ENCODE measurements around the gene DRP2. TPM values are rescaled to one million over a fixed set of nuclear protein-coding genes. Genes with fewer than 3 reads are reported as not detected.
"Not testable (repeated sequence)": the region's sequence is repeated elsewhere in the genome, so short reads cannot be mapped to it uniquely, and the experiment has no call there.

The DRP2 gene
- total RNA-seq, 2 donors from 2014 or later = 0.31 to 0.64 TPM

DNA sequence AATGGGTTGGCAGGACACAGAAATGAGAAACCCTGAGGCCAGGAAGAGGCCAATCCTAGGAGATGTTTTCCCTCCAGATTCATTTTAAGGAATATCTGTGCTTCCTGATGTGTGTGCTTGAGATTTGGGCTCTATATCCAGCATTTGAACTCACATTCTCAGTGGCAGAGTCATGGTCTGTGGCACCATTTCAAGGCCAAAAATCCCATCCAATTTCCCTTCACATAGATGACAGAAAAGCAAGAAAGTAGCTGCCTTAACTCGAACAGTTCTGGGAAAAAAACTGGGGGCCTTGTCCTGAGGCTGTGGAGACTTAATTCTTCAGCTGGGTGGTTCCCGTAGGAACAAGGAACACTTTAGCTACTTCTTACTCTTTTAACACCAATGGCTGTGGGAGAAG lies 44.2 kb downstream of the DRP2 start:
- Mint-ChIP-seq H3K4me3 (no peak overlapping the region), H3K27ac (no peak overlapping the region), H3K36me3 (no peaks in the 10 kb centered on the region), H3K27me3 (no peaks in the 10 kb centered on the region), H3K9me3 (no peaks in the 10 kb centered on the region), H3K4me1 (ENCODE audit: low read depth in 2 of 2) (no peaks in the 10 kb centered on the region)
- ATAC-seq (no peak), DNase-seq (ENCODE audit: low spot score) (no peak)

DNA sequence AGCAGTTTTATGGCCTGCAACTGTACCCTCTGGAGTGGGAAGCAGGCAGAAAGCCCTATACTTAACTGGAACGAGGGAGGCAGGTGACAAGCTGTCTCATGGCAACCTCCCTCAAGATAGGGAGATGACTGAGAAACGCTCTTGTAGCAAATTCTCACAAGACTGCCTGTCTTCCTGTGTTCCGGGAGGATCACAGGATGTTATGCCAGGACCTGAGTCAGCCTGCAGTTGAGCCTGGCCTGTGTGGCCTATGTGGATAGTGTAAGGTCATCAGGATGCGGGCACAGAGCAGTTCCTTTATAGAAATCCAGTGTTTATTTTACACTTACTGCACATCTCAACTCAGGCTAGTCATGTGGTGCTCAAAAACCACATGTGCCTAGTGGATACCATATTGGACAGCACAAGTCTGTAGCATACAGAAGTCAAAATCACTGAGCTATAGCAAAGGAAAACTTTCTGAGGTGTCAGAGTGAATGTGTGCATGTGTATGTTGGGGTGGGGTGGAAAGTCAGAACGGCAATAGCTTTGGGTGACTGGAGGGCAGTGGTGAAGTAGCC lies 46.4 kb downstream of the DRP2 start:
- no peak for ATAC-seq
- Mint-ChIP-seq H3K4me1 (ENCODE audit: low read depth in 2 of 2) (no peaks in the 10 kb centered on the region), H3K27me3 (peaks cover 0 to 5% of the 10 kb centered on the region in 2 donors), H3K27ac (no peak overlapping the region), H3K4me3 (no peak overlapping the region), H3K9me3 (no peaks in the 10 kb centered on the region), H3K36me3 (no peaks in the 10 kb centered on the region)
- no peak for DNase-seq (ENCODE audit: low spot score)

- no peak overlapping the region for H3K27ac Mint-ChIP-seq
- peaks cover 0 to 8% of the 10 kb centered on the region in 2 donors for H3K27me3 Mint-ChIP-seq
- DNase-seq (ENCODE audit: low spot score) (no peak), ATAC-seq (no peak)
- H3K4me1 Mint-ChIP-seq (ENCODE audit: low read depth in 2 of 2) = no peaks in the 10 kb centered on the region
- no peaks in the 10 kb centered on the region for H3K36me3 Mint-ChIP-seq
- no peak overlapping the region for H3K4me3 Mint-ChIP-seq
- H3K9me3 Mint-ChIP-seq = no peaks in the 10 kb centered on the region
Observed at GRCh38 chrX:101274198-101274597, 54.6 kb downstream of the DRP2 start.

GRCh38 chrX:101276238-101276637 lies 56.7 kb downstream of the DRP2 start:
- DNase-seq (ENCODE audit: low spot score) (no peak), ATAC-seq (no peak)
- H3K4me3 Mint-ChIP-seq = no peak overlapping the region
- no peaks in the 10 kb centered on the region for H3K36me3 Mint-ChIP-seq
- H3K9me3 Mint-ChIP-seq = no peaks in the 10 kb centered on the region
- no peaks in the 10 kb centered on the region for H3K4me1 Mint-ChIP-seq (ENCODE audit: low read depth in 2 of 2)
- H3K27ac Mint-ChIP-seq = no peak overlapping the region
- H3K27me3 Mint-ChIP-seq = peaks cover 0 to 3% of the 10 kb centered on the region in 2 donors

DNA sequence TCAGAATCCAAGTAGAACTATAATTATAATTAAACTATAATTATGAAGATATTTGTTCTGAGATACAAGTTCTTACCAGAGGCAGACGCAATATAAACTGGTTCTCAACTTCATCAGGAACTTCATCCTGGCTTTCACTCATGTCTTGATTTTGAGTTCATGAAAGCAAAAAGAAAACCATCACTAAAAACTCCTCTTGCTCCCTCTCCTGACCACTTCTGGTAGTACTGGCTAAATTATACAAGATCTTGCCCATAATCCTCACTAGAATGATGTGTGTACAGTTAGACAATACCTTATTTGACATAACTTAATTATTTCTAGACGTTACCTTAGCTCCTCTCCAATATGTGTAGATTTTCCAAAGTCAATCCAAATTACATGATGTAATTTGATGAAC lies 67.8 kb downstream of the DRP2 start:
- ATAC-seq = no peak
- peaks cover 0 to 13% of the 10 kb centered on the region in 2 donors for H3K27me3 Mint-ChIP-seq
- H3K36me3 Mint-ChIP-seq = no peaks in the 10 kb centered on the region
- no peak for DNase-seq (ENCODE audit: low spot score)
- no peak overlapping the region for H3K27ac Mint-ChIP-seq
- no peak overlapping the region for H3K4me3 Mint-ChIP-seq
- no peaks in the 10 kb centered on the region for H3K4me1 Mint-ChIP-seq (ENCODE audit: low read depth in 2 of 2)
- no peaks in the 10 kb centered on the region for H3K9me3 Mint-ChIP-seq

- peaks cover 0 to 13% of the 10 kb centered on the region in 2 donors for H3K27me3 Mint-ChIP-seq
- H3K36me3 Mint-ChIP-seq = no peaks in the 10 kb centered on the region
- H3K4me3 Mint-ChIP-seq = no peak within 1 kb of the TSS
- H3K4me1 Mint-ChIP-seq (ENCODE audit: low read depth in 2 of 2) = no peaks in the 10 kb centered on the region
- no peak within 1 kb of the TSS for H3K27ac Mint-ChIP-seq
- DNase-seq (ENCODE audit: low spot score) (no peak), ATAC-seq (no peak)
- no peaks in the 10 kb centered on the region for H3K9me3 Mint-ChIP-seq
Observed at GRCh38 chrX:101290957-101291603, 71.5 kb downstream of the DRP2 start, which contains the start of gene TAF7L. Gene TAF7L, minus strand, starts transcription at chrX:101291334. Its CDS starts 3,791 bp downstream, at chrX:101287543.

DNA sequence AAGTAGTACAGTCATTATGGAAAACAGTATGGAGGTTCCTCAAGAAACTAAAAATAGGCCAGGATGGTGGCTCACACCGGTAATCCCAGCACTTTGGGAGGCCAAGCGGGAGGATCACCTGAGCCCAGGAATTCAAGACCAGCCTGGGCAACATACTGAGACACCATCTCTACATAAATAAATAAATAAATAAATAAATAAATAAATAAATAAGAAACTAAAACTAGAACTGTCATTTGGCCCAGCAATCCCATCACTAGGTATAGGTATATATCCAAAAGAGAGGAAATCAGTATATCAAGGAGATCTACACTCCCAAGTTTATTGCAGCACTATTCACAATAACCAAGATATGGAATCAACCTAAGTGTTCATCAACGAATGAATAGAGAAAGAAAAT lies 76.0 kb downstream of the DRP2 start:
- H3K4me3 Mint-ChIP-seq; H3K9me3 Mint-ChIP-seq; DNase-seq (ENCODE audit: low spot score); H3K4me1 Mint-ChIP-seq (ENCODE audit: low read depth in 2 of 2); H3K27ac Mint-ChIP-seq; ATAC-seq; H3K27me3 Mint-ChIP-seq; H3K36me3 Mint-ChIP-seq: not testable (repeated sequence)

GRCh38 chrX:101303790-101304189 lies 84.2 kb downstream of the DRP2 start:
- Mint-ChIP-seq H3K36me3 (no peaks in the 10 kb centered on the region), H3K4me1 (ENCODE audit: low read depth in 2 of 2) (no peaks in the 10 kb centered on the region), H3K27me3 (peaks cover 0 to 7% of the 10 kb centered on the region in 2 donors), H3K4me3 (no peak overlapping the region), H3K9me3 (no peaks in the 10 kb centered on the region), H3K27ac (no peak overlapping the region)
- DNase-seq (ENCODE audit: low spot score) (no peak), ATAC-seq (no peak)

Other genes with a start within 250 kb of the DRP2 start
- gene TRMT2B, start 167.7 kb upstream of the DRP2 start, total RNA-seq = 10 to 100 TPM; 19.8 to 34.3 TPM
- gene TMEM35A, start 140.9 kb upstream of the DRP2 start, total RNA-seq = not detected
- gene CENPI, start 121.6 kb upstream of the DRP2 start, total RNA-seq = 10 to 100 TPM; 18.3 to 38.7 TPM
- under 1 TPM; 0.19 to 0.84 TPM for gene TAF7L, start 71.5 kb downstream of the DRP2 start, total RNA-seq
- 10 to 100 TPM; 18.6 to 31.9 TPM for gene TIMM8A, start 129.0 kb downstream of the DRP2 start, total RNA-seq
- 1 to 10 TPM in 1 of 2 donors, under 1 TPM in 1; 0.38 to 7.2 TPM for gene BTK, start 166.4 kb downstream of the DRP2 start, total RNA-seq
- 100 to 1,000 TPM in 1 of 2 donors, 10 to 100 TPM in 1; 62.9 to 148 TPM for gene RPL36A, start 171.2 kb downstream of the DRP2 start, total RNA-seq
- gene GLA, start 188.1 kb downstream of the DRP2 start, total RNA-seq = 10 to 100 TPM; 42.1 to 58.2 TPM
- 10 to 100 TPM; 34.0 to 43.8 TPM for gene HNRNPH2, start 188.4 kb downstream of the DRP2 start, total RNA-seq